ENCODE measurements around the gene HYCC1.
"Not testable (repeated sequence)": the region's sequence is repeated elsewhere in the genome, so short reads cannot be mapped to it uniquely, and the experiment has no call there.

GRCh38 chr7:23051124-23051485 is 37.2 kb upstream of the HYCC1 start:
- not testable (repeated sequence) for TF ChIP-seq POLR2AphosphoS5 (IDR thresholded peaks at IDR 0.05); CTCF (IDR thresholded peaks at IDR 0.05); EP300 (IDR thresholded peaks at IDR 0.05; ENCODE audit: low read depth)

Data from transverse colon (tissue), 4 donors.